GM13976 (cell line): Measurements from ENCODE around the gene GLRX2.

Source experiments
- DNase-seq: peaks from one replicate; pipeline ENCODE4 v3.0.0; 2012; ENCODE audit warnings: low spot score
- CTCF ChIP-seq: IDR thresholded peaks from 2 replicates; pipeline ENCODE4 v1.5.1; 2012; ENCODE audit warnings: borderline replicate concordance, mild to moderate bottlenecking; ENCODE audit not compliant: insufficient read depth; ENCODE audit errors: extremely low read depth, missing control alignments, control extremely low read depth
- in situ Hi-C: fragments of 300-500 bp; cut with MboI; formaldehyde crosslinking; loops from one replicate; pipeline ENCODE4 v1.12.0; 2022; ENCODE audit warnings: low sequenced_read_pairs, mixed read lengths, inconsistent platforms; ENCODE audit not compliant: unreplicated experiment

Gene GLRX2

GRCh38 chr1:193104907-193105820 is at the start of gene GLRX2:
Gene GLRX2, minus strand, starts transcription at chr1:193105414. Its CDS starts 32 bp downstream, at chr1:193105382.
- DNase-seq, result peak; percentile 96
- TF ChIP-seq CTCF, result no peak
- in situ Hi-C loops, result loop anchor here (25.0 kb wide), 1 partner anchor 293 kb away; the partner anchor contains the start of gene RGS2

- no peak for TF ChIP-seq CTCF
- no peak for DNase-seq
- in situ Hi-C loops, result no loop called here
Measured at GRCh38 chr1:193144999-193145398, 39.8 kb upstream of the GLRX2 start.

GRCh38 chr1:193144361-193144938 is 39.2 kb upstream of the GLRX2 start:
- no peak for TF ChIP-seq CTCF
- in situ Hi-C loops, result no loop called here

GRCh38 chr1:193143285-193143684 is 38.1 kb upstream of the GLRX2 start:
- DNase-seq, result no peak
- in situ Hi-C loops, result no loop called here
- no peak for TF ChIP-seq CTCF

More at GRCh38 chr1:193144361-193144938, 39.2 kb upstream of the GLRX2 start:
- no peak for DNase-seq

- in situ Hi-C loops, result no loop called here
- TF ChIP-seq CTCF, result no peak
- no peak for DNase-seq
Measured at GRCh38 chr1:193142409-193142808, 37.2 kb upstream of the GLRX2 start.

GRCh38 chr1:193141804-193142203 is 36.6 kb upstream of the GLRX2 start:
- TF ChIP-seq CTCF, result no peak
- in situ Hi-C loops, result no loop called here
- no peak for DNase-seq
